Measurements from ENCODE around the gene SLC24A4. TPM values are rescaled to one million over a fixed set of nuclear protein-coding genes. Genes with fewer than 3 reads are reported as not detected.
A peak's percentile ranks its signal among the peaks of the same experiment; 100 is the strongest.

The SLC24A4 gene
- total and polyA plus RNA-seq, 3 donors from 2014 or later, result 3.6 to 10.6 (median 8.5) TPM

DNA sequence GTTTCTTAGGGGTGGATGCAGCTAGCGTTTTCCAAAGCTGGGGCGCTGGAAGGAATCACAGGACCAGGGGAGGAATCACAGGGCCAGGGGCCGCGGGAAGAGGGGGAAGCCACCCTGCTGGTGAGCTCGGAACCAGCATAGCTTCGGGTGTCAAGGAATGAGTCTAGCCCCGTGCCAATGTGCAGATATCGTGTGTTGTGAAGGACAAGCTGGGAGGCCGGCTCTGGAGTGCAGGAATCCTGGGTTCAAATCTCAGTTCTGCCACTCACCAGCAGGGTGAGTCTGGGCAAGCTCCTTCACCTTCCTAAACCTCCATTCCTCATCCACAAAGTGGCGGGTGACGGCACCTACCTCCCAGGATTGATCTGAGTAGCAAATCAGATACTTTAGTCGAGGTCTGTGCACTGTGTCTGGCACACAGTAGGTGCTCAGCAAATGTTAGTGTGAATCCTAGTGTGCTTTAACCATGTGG lies 137.0 kb downstream of the SLC24A4 start:
- DNase-seq, result peak; percentile 9
- Histone ChIP-seq H3K4me3 (no peak overlapping the region), H3K4me1 (no peaks in the 10 kb centered on the region), H3K27me3 (no peaks in the 10 kb centered on the region), H3K36me3 (ENCODE audit: low read depth, missing control alignments) (no peaks in the 10 kb centered on the region), H3K9me3 (no peaks in the 10 kb centered on the region), H3K27ac (no peak overlapping the region)
- TF ChIP-seq POLR2A (IDR thresholded peaks at IDR 0.05) (no peak), CTCF (IDR thresholded peaks at IDR 0.05) (peak in 1 of 3 experiments; percentile 4)
- 77 to 85% methylated on average over 12 of the region's 12 CpGs for WGBS, 2 donors
- intact Hi-C loops (cut with DNase I; ENCODE audit: low total_unique reads), result loop anchor here (10.0 kb wide), 1 partner anchor 325 kb away; no protein-coding TSS in a partner anchor

DNA sequence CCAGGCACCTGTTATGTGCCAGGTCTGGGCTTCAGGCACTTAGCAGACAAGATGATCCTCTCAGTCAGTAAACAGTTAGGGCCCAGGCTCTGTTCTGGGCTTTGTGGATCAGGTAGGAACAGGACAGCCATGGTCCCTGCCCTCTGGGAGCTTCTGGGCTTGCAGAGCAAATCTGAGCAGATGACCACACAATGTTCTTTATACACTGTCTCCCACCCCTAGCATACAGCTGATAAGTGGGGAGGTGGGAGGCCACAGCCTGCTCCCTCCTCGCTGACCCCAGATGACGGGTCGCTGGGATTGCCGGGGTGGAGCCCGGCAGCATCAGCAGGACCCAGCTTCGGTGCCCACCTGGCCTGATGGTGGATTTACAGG lies 137.6 kb downstream of the SLC24A4 start:
- WGBS, 2 donors, result 73 to 84% methylated on average over 6 of the region's 6 CpGs
- no peak overlapping the region for H3K27ac ChIP-seq
- TF ChIP-seq CTCF (IDR thresholded peaks at IDR 0.05) (no peak), POLR2A (IDR thresholded peaks at IDR 0.05) (no peak)
- H3K36me3 ChIP-seq (ENCODE audit: low read depth, missing control alignments), result no peaks in the 10 kb centered on the region
- H3K4me3 ChIP-seq, result no peak overlapping the region
- no peaks in the 10 kb centered on the region for H3K9me3 ChIP-seq
- no peaks in the 10 kb centered on the region for H3K4me1 ChIP-seq
- intact Hi-C loops (cut with DNase I; ENCODE audit: low total_unique reads), result no loop called here
- peak; percentile 6 for DNase-seq
- no peaks in the 10 kb centered on the region for H3K27me3 ChIP-seq

- 42 to 59% methylated on average over 12 to 19 of the region's 19 CpGs for WGBS, 2 donors
Observed at GRCh38 chr14:92460916-92461579, 138.1 kb downstream of the SLC24A4 start.

DNA sequence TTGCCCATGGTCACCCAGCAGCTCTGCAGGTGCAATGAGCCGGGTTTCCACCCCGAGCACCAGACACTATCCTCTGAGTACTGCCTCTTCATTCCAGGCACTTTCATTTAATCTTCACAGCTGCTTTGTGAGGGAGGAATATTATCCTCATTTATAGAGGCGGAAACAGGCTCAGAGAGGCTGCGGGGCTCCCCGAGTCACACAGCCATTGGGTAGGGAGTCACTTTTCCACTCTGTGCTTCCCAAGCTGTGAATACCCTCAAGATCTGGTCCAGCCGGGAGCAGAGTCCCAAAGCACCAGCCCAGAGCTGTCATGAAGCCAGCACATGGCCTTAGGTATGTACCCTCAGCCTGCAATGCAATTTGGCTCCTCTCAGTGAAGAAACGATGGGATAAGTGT lies 138.9 kb downstream of the SLC24A4 start:
- Histone ChIP-seq H3K9me3 (no peaks in the 10 kb centered on the region), H3K27me3 (no peaks in the 10 kb centered on the region), H3K4me3 (no peak overlapping the region), H3K36me3 (ENCODE audit: low read depth, missing control alignments) (no peaks in the 10 kb centered on the region), H3K4me1 (no peaks in the 10 kb centered on the region), H3K27ac (no peak overlapping the region)
- WGBS, 2 donors, result 88 to 96% methylated on average over 7 of the region's 7 CpGs
- intact Hi-C loops (cut with DNase I; ENCODE audit: low total_unique reads), result no loop called here
- TF ChIP-seq CTCF (IDR thresholded peaks at IDR 0.05) (no peak), POLR2A (IDR thresholded peaks at IDR 0.05) (no peak)
- peak; percentile 9 for DNase-seq

More at GRCh38 chr14:92460916-92461579, 138.1 kb downstream of the SLC24A4 start:
- intact Hi-C loops (cut with DNase I; ENCODE audit: low total_unique reads), result no loop called here
- Histone ChIP-seq H3K27ac (no peak overlapping the region), H3K27me3 (no peaks in the 10 kb centered on the region), H3K4me1 (no peaks in the 10 kb centered on the region), H3K36me3 (ENCODE audit: low read depth, missing control alignments) (no peaks in the 10 kb centered on the region), H3K9me3 (no peaks in the 10 kb centered on the region), H3K4me3 (no peak overlapping the region)
- no peak for TF ChIP-seq CTCF (IDR thresholded peaks at IDR 0.05)
- no peak for TF ChIP-seq POLR2A (IDR thresholded peaks at IDR 0.05)
- DNase-seq, result peak; percentile 17

- Histone ChIP-seq H3K36me3 (ENCODE audit: low read depth, missing control alignments) (no peaks in the 10 kb centered on the region), H3K4me3 (no peak overlapping the region), H3K27me3 (no peaks in the 10 kb centered on the region), H3K9me3 (no peaks in the 10 kb centered on the region), H3K27ac (no peak overlapping the region), H3K4me1 (no peaks in the 10 kb centered on the region)
- no peak for TF ChIP-seq POLR2A (IDR thresholded peaks at IDR 0.05)
- no peak for TF ChIP-seq CTCF (IDR thresholded peaks at IDR 0.05)
- WGBS, 2 donors, result 98 to 100% methylated on average over 4 of the region's 4 CpGs
- intact Hi-C loops (cut with DNase I; ENCODE audit: low total_unique reads), result no loop called here
- peak; percentile 0 for DNase-seq
Observed at GRCh38 chr14:92462568-92462967, 139.6 kb downstream of the SLC24A4 start.

Measured in testis (tissue), 3 donors.